GM18873 (cell line): Measurements from ENCODE around the gene INHBA.

Experiments used
- ATAC-seq: cut with Tn5 transposase; IDR thresholded peaks from one replicate; pipeline ENCODE4 v1.9.1; 2021; ENCODE audit warnings: mild to moderate bottlenecking, moderate library complexity, moderate number of reproducible peaks; ENCODE audit not compliant: unreplicated experiment, low FRiP score

The INHBA gene

GRCh38 chr7:41715000-41715399, 12.1 kb upstream of the INHBA start:
- no peak for ATAC-seq

- ATAC-seq, result no peak
These were observed 8.6 kb upstream of the INHBA start for GRCh38 chr7:41711283-41712064.

DNA sequence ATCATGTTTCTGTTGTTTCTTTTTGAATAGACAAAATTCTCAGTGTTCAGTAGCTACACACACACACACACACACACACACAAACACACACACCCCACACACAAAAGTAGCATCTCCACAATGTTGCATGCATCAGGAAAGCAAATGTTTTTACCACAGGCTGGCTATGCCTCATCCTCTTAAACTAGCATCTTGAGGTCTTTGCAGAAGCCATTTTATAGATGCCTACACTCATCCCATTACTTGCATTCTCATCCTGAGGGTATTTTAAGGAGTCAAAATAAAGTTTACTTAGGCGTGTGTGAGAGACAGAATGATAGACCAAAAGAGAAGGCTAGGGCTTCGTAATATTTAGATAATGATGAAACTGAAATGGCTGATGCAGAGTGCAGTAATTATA, 7.9 kb upstream of the INHBA start:
- no peak for ATAC-seq

DNA sequence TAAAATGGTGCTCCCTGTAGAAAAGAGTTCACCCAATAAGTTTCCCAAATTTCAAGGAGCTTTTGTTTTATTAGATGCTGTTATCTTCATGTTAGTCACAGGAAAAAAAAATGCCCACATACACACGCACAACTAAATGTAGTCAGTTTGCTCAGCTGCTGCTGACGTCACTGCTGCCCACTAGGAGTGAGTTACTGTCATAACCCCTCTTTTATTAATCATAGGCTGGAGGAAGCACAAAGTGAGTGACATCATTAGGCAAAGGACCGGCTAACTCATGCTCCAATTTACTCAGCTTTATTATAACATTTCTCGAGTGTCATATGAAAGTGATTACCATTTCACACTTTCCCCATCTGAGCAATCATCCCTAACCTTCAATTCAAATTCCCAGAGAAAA, 6.7 kb upstream of the INHBA start:
- ATAC-seq, result no peak

DNA sequence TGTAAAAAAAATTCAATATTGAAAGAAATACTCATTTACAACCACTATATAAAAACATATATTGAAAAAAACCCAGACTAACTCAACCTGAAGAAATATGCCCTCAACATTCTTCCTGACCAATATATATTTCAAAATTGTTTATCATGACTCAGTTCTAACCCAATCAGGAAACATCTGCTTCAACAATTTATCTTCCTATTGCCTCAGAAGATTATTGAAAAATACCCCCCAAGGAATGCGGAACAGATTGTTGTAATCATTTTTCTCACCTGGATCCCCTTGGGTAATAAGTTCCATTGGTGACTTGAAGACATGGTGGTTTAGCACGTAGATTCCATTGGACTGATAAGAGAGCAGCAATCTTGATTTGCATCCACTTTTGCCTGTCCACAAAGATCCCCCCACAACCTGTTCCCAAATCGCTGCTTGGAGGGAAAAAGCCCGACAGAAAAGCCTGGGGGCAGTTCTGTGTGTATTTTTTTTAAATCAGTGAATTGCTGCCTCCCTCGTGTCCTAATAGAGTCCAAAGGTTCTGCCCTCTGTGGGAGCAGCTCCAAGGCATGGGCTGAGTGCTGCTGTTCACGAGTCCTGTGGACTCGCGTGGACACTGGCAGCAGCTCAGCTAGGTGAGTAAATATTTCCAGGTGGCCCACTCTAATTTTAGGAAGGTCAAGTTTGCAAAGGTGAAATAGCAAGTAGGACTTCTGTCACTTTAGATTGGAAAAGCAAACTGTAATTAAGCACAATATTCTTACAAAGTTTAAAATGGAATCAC, 5.9 kb upstream of the INHBA start:
- ATAC-seq, result no peak

DNA sequence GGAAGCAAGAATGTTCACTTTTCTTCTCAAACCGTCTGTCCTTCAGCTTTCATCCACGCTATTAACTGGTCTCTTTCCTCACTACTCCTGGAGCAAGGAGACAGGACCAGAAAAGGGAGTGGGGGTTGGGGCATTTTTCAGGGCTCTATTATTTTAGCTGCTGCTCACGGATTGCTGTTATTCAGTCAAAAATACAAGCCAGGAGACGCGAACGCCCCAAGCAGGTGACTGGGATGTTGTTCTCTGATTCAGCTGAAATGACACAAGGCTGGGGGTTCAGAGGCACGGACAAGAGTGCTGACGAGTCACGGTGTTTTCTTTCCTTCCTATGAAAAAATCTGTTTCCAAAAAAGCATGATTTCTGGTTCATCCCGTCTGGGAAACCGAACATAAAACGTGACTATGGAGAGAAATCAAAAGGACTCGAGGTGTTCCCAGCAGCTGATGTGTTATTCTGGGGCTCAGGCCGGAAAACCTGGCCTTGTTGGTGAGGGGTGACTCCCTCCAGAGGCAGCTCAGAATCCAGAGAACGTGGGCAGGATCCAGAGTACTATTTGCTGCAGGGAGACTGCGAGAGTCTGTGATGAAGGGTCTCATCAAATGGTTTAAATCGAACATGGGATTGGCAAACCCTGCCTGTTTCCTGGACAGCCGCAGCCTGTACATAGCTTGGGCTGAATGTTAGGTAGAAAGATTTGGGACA, 3.5 kb upstream of the INHBA start:
- ATAC-seq, result no peak

DNA sequence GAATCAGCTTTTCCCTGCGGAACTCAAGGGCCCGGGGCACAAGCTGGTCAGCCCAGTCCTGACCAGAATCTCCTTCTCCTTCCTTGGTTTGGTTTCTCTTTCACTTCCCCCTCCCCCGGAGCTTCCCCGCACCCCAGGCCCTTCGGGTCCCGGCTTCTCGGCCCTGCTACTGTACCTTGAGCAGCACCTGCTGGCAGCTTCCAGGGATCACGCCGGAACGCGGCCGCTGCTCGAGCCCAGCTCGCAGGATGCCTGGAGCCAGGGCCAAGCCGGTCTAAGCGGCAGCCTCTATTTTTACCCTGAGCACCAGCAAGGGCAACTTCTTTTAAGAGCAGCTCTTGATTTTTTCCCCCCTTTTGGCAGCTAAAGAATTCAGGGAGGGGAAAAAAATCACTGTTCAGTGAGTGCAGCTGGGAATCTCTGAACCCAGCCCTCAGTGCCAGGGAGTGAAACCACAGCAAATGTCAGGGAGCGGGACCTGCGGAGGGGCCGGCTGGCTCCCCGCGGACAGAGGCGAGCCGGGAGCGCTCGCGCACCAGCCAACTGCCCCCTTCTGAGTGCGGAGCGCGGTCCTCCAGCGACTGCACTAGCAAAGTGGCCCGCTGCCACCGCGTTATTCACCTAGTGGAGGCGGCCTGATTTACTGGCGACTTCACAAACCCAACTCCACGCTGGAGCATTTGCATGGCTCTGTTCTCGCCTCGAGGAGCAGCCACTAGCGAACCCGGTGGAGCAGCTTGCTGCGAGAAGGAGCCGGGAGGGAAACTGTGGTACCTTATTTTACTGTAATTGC, 2.4 kb upstream of the INHBA start:
- ATAC-seq, result peak; percentile 70

GRCh38 chr7:41701068-41701941, 1.6 kb downstream of the INHBA start:
- no peak for ATAC-seq

- ATAC-seq, result no peak
These were observed 2.8 kb downstream of the INHBA start for GRCh38 chr7:41700044-41700471.

DNA sequence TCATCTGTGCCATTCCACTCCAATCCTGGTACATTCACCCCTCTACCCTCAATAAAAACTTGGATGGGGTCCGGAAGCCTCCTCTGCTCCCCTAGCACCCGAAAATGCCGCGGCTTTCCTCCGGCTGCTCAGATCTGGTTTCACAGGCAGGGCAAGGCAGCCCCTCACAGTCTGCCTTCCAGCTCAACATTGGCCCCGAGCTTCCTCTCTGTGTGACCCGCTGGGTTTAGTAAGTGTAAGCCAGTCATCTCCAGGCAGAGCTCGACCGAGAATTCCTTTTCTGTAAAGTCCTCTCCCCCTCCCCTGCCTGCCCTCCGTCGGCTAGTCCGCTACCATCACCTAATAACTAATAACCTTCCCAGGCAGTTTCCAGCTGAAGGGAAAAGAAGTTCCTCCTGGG, 3.4 kb downstream of the INHBA start:
- no peak for ATAC-seq

DNA sequence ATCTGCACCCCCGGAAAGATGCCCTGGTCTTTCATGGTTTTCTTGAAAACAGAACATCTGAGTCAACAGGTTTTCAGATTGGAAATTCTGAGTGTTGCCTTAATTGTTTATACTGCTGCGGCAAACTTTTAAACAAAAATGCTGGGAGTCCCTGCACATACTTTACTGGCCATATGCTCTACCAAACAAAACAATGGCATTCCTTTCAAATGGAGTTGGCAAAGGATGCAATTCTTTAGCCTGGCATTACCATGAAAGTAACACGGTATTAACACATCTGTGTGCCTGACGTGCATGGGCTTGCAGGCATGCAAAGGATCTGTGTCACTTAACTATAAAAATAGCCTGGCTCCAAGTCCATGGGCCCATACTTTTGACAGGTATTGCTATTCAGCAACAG, 4.2 kb downstream of the INHBA start:
- no peak for ATAC-seq

- no peak for ATAC-seq
These were observed 4.8 kb downstream of the INHBA start for GRCh38 chr7:41698114-41698513.

DNA sequence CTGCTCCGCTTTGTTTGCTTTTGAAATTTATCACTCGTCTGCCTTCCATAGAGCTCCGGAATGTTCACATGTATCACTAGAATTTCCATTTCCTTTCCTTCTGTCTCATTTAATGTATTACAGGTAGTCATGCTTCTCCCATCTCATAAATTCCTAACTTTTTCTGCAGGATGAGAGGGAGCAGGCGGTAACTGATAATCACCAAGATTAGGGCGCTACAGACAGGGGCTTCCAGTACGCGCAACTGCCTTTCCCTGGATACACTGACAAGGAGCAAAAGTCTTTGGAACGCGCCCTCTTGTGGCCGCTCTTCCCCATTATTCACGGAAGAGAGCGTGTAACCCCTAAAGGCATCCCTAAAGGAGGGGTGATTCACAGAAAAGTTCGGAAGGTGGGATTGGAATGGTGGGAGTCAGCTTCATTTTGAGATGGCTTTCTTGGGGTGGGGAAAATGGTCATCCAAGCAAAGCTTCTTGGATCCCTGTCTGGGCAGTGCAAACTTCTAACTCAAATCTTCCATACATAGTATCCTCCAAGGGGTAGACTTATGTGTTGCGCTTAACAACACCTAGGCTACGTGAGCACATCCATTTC, 6.5 kb downstream of the INHBA start:
- ATAC-seq, result no peak

DNA sequence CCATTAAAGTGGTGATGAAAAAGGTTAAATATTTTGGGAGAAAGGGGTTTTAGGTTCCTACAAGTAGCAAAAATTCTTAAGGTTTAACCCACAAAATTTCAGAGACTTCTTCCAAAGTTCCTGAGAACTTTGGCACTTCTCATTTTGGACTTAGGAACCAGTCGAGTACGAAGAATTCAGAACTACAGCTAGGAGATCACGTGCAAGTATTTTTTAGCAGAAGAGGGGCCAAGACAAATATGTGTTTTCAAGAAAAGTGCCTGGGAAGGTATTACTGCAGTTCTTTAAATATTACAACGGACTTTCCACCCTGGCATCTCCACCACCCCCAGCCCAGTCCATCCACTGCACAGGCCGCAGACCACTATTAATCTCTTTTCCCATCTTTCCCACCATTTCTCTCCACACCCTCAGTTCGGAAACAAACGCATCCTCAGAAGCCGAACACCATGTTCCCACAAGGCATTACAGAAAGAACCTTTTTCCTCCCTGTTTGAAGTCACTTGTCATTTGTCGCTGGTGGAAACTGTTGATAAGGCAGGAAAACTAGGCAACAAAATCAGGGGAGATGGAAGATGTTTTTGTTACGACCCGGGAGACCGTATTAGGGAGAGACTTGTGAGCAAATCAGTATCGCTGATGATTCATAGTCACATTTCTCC, 7.1 kb downstream of the INHBA start:
- no peak for ATAC-seq

- ATAC-seq, result no peak
These were observed 8.4 kb downstream of the INHBA start for GRCh38 chr7:41694495-41694894.

- ATAC-seq, result no peak
These were observed 9.5 kb downstream of the INHBA start for GRCh38 chr7:41693150-41693997.

- ATAC-seq, result no peak
These were observed 10.6 kb downstream of the INHBA start for GRCh38 chr7:41692251-41692650.
